ENCODE measurements around the gene NT5DC4. TPM values are rescaled to one million over a fixed set of nuclear protein-coding genes. Genes with fewer than 3 reads are reported as not detected.
"Not testable (repeated sequence)": the region's sequence is repeated elsewhere in the genome, so short reads cannot be mapped to it uniquely, and the experiment has no call there.

The NT5DC4 gene
- total RNA-seq, 2 donors from 2014 or later = not detected

DNA sequence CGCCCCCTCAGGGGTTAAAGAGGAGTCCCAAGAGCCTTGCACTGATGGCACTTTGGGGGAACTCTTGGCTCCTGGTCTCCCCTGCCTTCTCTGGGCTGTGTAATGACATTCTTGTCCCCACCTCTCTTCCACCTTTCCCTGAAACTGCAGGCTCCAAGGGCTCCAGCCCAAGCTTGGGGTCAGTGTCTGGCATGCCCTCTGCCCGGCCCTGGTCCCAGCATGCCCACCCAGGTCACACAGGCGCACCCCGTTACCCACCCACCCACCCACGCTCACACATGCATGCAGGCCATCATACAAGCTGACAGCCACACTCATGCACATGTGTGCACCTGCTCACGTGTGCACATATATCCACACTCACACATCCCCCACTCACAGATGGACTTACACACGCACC is 6.9 kb upstream of the NT5DC4 start:
- Histone ChIP-seq H3K9me3 (no peaks in the 10 kb centered on the region), H3K4me1 (no peaks in the 10 kb centered on the region), H3K36me3 (replicated peaks in 1 of 2; ENCODE audit: insufficient read depth in 1 of 2, low read depth in 2 of 2) (no peaks in the 10 kb centered on the region), H3K4me3 (no peak overlapping the region), H3K27ac (no peak overlapping the region), H3K27me3 (no peaks in the 10 kb centered on the region)
- 81 to 83% methylated on average over 6 to 7 of the region's 7 CpGs for WGBS, 2 donors
- TF ChIP-seq, protein P1, sequence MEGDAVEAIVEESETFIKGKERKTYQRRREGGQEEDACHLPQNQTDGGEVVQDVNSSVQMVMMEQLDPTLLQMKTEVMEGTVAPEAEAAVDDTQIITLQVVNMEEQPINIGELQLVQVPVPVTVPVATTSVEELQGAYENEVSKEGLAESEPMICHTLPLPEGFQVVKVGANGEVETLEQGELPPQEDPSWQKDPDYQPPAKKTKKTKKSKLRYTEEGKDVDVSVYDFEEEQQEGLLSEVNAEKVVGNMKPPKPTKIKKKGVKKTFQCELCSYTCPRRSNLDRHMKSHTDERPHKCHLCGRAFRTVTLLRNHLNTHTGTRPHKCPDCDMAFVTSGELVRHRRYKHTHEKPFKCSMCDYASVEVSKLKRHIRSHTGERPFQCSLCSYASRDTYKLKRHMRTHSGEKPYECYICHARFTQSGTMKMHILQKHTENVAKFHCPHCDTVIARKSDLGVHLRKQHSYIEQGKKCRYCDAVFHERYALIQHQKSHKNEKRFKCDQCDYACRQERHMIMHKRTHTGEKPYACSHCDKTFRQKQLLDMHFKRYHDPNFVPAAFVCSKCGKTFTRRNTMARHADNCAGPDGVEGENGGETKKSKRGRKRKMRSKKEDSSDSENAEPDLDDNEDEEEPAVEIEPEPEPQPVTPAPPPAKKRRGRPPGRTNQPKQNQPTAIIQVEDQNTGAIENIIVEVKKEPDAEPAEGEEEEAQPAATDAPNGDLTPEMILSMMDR (IDR thresholded peaks at IDR 0.05) = no peak
- no peak for TF ChIP-seq POLR2A (IDR thresholded peaks at IDR 0.05)
- intact Hi-C loops (cut with DNase I) = no loop called here
- no peak for ATAC-seq
- DNase-seq = no peak

DNA sequence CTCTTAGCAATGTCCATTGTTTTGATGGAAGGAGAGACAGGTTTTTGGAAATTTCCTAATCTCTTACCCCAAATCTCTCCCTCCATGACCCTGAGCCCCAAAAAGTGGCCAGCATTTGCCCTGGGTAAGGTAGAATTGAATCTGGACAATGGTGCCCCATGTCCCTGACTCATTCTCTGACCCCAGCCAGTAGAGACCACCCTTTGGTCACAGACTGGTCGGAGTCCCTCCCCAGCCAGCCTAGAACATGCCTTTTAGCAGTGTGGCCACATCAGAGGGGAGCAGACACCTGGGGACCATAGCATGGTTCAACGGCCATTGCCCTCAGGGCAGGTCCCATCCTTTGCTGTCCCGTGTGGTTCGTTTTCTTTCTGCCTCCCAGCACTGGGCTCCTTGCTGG is 6.5 kb upstream of the NT5DC4 start:
- WGBS, 2 donors = 73 to 80% methylated on average over 4 of the region's 4 CpGs
- Histone ChIP-seq H3K27me3 (no peaks in the 10 kb centered on the region), H3K4me3 (no peak overlapping the region), H3K36me3 (replicated peaks in 1 of 2; ENCODE audit: insufficient read depth in 1 of 2, low read depth in 2 of 2) (no peaks in the 10 kb centered on the region), H3K27ac (no peak overlapping the region), H3K4me1 (no peaks in the 10 kb centered on the region), H3K9me3 (no peaks in the 10 kb centered on the region)
- TF ChIP-seq, protein P1 (IDR thresholded peaks at IDR 0.05) = no peak
- TF ChIP-seq POLR2A (IDR thresholded peaks at IDR 0.05) = no peak
- intact Hi-C loops (cut with DNase I) = no loop called here
- DNase-seq (no peak), ATAC-seq (no peak)

DNA sequence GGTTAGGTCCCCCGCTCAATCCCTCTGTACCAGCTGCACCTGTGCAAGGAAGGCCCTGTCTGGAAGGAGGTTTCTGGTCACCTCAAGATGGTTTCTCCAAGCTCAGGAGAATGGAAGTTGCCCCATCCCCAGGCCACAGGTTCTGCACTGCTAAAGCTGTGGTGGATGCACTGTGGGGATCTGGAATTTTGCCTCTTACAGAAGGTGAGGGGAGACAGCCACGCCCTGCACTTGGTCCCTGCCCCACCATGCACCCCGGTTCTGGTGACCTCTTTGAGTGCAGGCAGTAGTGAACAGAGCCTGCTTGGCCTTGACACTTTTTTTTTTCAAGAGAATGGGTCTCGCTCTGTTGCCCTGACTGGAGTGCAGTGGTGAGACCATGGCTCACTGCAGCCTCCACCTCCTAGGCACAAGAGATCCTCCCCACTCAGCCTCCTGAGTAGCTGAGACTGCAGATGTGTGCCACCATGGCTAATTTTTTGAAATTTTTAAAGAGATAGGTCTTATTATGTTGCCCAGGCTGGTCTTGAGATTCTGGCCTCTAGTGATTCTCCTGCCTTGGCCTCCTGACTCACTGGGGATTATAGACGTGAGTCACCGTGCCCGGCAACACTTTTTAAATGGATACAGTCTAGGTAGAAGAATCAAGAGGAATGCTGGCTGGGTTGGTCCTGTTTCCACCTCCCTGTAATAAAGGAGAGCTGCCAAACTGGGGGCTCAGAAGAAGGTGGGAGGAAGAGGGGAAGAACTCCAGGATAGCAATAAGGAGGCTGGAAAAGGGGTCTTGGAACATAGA is 5.8 kb upstream of the NT5DC4 start:
- Histone ChIP-seq H3K9me3 (no peaks in the 10 kb centered on the region), H3K4me3 (no peak overlapping the region), H3K4me1 (no peaks in the 10 kb centered on the region), H3K36me3 (replicated peaks in 1 of 2; ENCODE audit: insufficient read depth in 1 of 2, low read depth in 2 of 2) (no peaks in the 10 kb centered on the region), H3K27me3 (no peaks in the 10 kb centered on the region), H3K27ac (no peak overlapping the region)
- WGBS, 2 donors = 89 to 95% methylated on average over 7 of the region's 7 CpGs
- ATAC-seq = no peak
- no peak for TF ChIP-seq POLR2A (IDR thresholded peaks at IDR 0.05)
- TF ChIP-seq, protein P1 (IDR thresholded peaks at IDR 0.05) = no peak
- no peak for DNase-seq
- intact Hi-C loops (cut with DNase I) = no loop called here

DNA sequence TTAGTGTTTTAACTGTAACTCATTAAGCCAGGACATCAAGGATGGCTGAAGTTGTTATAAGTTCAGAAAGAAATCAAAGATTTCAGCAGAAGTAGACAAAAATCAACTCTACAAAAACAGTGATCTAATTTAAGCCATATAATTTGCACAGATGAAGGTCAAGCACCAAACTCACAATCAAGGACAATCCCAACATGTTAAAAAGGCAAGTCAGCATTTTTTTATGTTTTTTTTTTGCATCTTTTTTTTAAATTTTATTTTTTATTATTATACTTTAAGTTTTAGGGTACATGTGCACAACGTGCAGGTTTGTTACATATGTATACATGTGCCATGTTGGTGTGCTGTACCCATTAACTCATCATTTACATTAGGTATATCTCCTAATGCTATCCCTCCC is 4.7 kb upstream of the NT5DC4 start:
- H3K9me3 ChIP-seq; ATAC-seq; H3K36me3 ChIP-seq (replicated peaks in 1 of 2; ENCODE audit: insufficient read depth in 1 of 2, low read depth in 2 of 2); intact Hi-C loops (cut with DNase I); DNase-seq; H3K27ac ChIP-seq; H3K4me1 ChIP-seq; H3K27me3 ChIP-seq; H3K4me3 ChIP-seq: not testable (repeated sequence)
- 83 to 84% methylated on average over 1 of the region's 1 CpG for WGBS, 2 donors

DNA sequence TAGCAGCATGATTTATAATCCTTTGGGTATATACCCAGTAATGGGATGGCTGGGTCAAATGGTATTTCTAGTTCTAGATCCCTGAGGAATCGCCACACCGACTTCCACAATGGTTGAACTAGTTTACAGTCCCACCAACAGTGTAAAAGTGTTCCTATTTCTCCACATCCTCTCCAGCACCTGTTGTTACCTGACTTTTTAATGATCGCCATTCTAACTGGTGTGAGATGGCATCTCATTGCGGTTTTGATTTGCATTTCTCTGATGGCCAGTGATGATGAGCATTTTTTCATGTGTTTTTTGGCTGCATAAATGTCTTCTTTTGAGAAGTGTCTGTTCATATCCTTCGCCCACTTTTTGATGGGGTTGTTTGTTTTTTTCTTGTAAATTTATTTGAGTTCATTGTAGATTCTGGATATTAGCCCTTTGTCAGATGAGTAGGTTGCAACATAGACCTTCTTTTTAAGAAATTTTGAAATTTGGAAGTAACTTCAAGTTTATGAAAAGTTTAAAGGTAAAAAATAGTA is 3.9 kb upstream of the NT5DC4 start:
- 86 to 88% methylated on average over 1 to 3 of the region's 5 CpGs for WGBS, 2 donors
- not testable (repeated sequence) for H3K27ac ChIP-seq, H3K27me3 ChIP-seq

More for the DNA sequence above, 3.9 kb upstream of the NT5DC4 start:
- H3K9me3 ChIP-seq; ATAC-seq; intact Hi-C loops (cut with DNase I); H3K4me1 ChIP-seq; DNase-seq; H3K36me3 ChIP-seq (replicated peaks in 1 of 2; ENCODE audit: insufficient read depth in 1 of 2, low read depth in 2 of 2); H3K4me3 ChIP-seq: not testable (repeated sequence)

All from body of pancreas (tissue), 4 donors.